ENCODE data around the gene CCDC85C. TPM values are rescaled to one million over a fixed set of nuclear protein-coding genes. Genes with fewer than 3 reads are reported as not detected.

Gene CCDC85C
- total and polyA plus RNA-seq, 9 donors: 2.1 to 28.4 (median 13.1) TPM

GRCh38 chr14:99611646-99612045 lies 7.6 kb upstream of the CCDC85C start:
- intact Hi-C loops (cut with DNase I): no loop called here
- Histone ChIP-seq H3K4me1 (ENCODE audit: insufficient read depth) (peaks cover 3% of the 10 kb centered on the region), H3K36me3 (no peaks in the 10 kb centered on the region), H3K9me3 (no peaks in the 10 kb centered on the region), H3K4me3 (no peak overlapping the region), H3K27ac (no peak overlapping the region), H3K27me3 (no peaks in the 10 kb centered on the region)
- TF ChIP-seq EP300 (IDR thresholded peaks at IDR 0.05): no peak
- TF ChIP-seq POLR2A (IDR thresholded peaks at IDR 0.05): no peak
- TF ChIP-seq CTCF (IDR thresholded peaks at IDR 0.05): no peak
- no peak for DNase-seq
- 95 to 97% (median 96%) methylated on average over 4 of the region's 4 CpGs for WGBS, 3 donors

GRCh38 chr14:99609245-99610170 lies 5.5 kb upstream of the CCDC85C start:
- Histone ChIP-seq H3K27me3 (no peaks in the 10 kb centered on the region), H3K4me3 (no peak overlapping the region), H3K4me1 (ENCODE audit: insufficient read depth) (peaks cover 4% of the 10 kb centered on the region), H3K27ac (no peak overlapping the region), H3K9me3 (no peaks in the 10 kb centered on the region), H3K36me3 (no peaks in the 10 kb centered on the region)
- DNase-seq: no peak
- WGBS, 3 donors: 41 to 69% (median 56%) methylated on average over 10 of the region's 10 CpGs
- intact Hi-C loops (cut with DNase I): loop anchor here in 1 of 4 donors (5.0 kb wide), 1 partner anchor 87 kb away; no protein-coding TSS in a partner anchor
- TF ChIP-seq CTCF (IDR thresholded peaks at IDR 0.05) (no peak), POLR2A (IDR thresholded peaks at IDR 0.05) (no peak), EP300 (IDR thresholded peaks at IDR 0.05) (no peak)

GRCh38 chr14:99608591-99608990 lies 4.6 kb upstream of the CCDC85C start:
- WGBS, 3 donors: 89 to 100% (median 99%) methylated on average over 2 of the region's 2 CpGs
- intact Hi-C loops (cut with DNase I): loop anchor here in 1 of 4 donors (5.0 kb wide), 1 partner anchor 86 kb away; no protein-coding TSS in a partner anchor
- Histone ChIP-seq H3K27me3 (no peaks in the 10 kb centered on the region), H3K4me1 (ENCODE audit: insufficient read depth) (peaks cover 4% of the 10 kb centered on the region), H3K4me3 (no peak overlapping the region), H3K27ac (no peak overlapping the region), H3K36me3 (no peaks in the 10 kb centered on the region), H3K9me3 (no peaks in the 10 kb centered on the region)
- TF ChIP-seq POLR2A (IDR thresholded peaks at IDR 0.05) (no peak), EP300 (IDR thresholded peaks at IDR 0.05) (no peak), CTCF (IDR thresholded peaks at IDR 0.05) (no peak)
- no peak for DNase-seq

- no peak for TF ChIP-seq POLR2A (IDR thresholded peaks at IDR 0.05)
- no peak for TF ChIP-seq EP300 (IDR thresholded peaks at IDR 0.05)
- TF ChIP-seq CTCF (IDR thresholded peaks at IDR 0.05): no peak
- no peaks in the 10 kb centered on the region for H3K9me3 ChIP-seq
- no peaks in the 10 kb centered on the region for H3K27me3 ChIP-seq
- no peaks in the 10 kb centered on the region for H3K36me3 ChIP-seq
- peaks cover 17% of the 10 kb centered on the region for H3K4me1 ChIP-seq (ENCODE audit: insufficient read depth)
- H3K27ac ChIP-seq: no peak overlapping the region
- H3K4me3 ChIP-seq: no peak overlapping the region
- intact Hi-C loops (cut with DNase I): loop anchor here in 1 of 4 donors (5.0 kb wide), 1 partner anchor 84 kb away; no protein-coding TSS in a partner anchor
- 69 to 89% (median 87%) methylated on average over 7 of the region's 7 CpGs for WGBS, 3 donors
- no peak for DNase-seq
These were observed 2.4 kb upstream of the CCDC85C start for GRCh38 chr14:99606359-99606758.

Measured in ovary (tissue), 9 donors.